C4-2B (cell line): ENCODE data around the gene TYMP.

ENCODE experiments used
- ZFX ChIP-seq: fragments of 450-650 bp; IDR thresholded peaks from 2 replicates; pipeline ENCODE4 v1.6.1; 2017
- TF ChIP-seq, protein P1 (sequence below): fragments of 450-650 bp; conservative IDR thresholded peaks from 2 replicates; pipeline ENCODE4 v1.5.1; 2017; ENCODE audit warnings: mild to moderate bottlenecking

DNA sequence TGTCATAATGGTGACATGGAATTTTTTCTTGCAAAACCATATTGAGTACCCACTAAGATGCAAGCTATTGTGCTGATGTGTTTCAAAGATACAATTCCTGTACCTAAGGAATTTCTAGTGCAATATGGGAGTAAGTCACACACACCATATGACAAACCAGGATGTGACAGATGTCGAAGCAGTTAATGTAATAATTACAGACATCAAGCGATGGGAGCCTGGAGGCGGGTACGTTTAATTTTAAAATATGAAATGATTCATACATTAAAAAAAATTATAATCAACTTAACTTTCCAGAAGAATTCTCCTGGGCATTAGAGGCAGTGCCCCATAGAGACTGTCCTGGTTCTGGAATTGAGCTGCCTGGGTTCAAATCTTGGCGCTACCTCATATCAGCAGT, 26.9 kb upstream of the TYMP start:
- TF ChIP-seq, protein P1, sequence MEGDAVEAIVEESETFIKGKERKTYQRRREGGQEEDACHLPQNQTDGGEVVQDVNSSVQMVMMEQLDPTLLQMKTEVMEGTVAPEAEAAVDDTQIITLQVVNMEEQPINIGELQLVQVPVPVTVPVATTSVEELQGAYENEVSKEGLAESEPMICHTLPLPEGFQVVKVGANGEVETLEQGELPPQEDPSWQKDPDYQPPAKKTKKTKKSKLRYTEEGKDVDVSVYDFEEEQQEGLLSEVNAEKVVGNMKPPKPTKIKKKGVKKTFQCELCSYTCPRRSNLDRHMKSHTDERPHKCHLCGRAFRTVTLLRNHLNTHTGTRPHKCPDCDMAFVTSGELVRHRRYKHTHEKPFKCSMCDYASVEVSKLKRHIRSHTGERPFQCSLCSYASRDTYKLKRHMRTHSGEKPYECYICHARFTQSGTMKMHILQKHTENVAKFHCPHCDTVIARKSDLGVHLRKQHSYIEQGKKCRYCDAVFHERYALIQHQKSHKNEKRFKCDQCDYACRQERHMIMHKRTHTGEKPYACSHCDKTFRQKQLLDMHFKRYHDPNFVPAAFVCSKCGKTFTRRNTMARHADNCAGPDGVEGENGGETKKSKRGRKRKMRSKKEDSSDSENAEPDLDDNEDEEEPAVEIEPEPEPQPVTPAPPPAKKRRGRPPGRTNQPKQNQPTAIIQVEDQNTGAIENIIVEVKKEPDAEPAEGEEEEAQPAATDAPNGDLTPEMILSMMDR = no peak
- no peak for TF ChIP-seq ZFX
